Mesothelial cell of epicardium (in vitro differentiated cells): ENCODE measurements around the gene LGALS4. TPM values are rescaled to one million over a fixed set of nuclear protein-coding genes. Genes with fewer than 3 reads are reported as not detected.
"Not testable (repeated sequence)": the region's sequence is repeated elsewhere in the genome, so short reads cannot be mapped to it uniquely, and the experiment has no call there.

Experiments used
- DNase-seq, 2 experiments: peaks; one replicate each; pipeline ENCODE4 v3.0.0; 2021; ENCODE audit warnings: low spot score in 2 of 2; ENCODE audit not compliant: unreplicated experiment in 2 of 2
- H3K27ac Mint-ChIP-seq: 2 replicates; pipeline ENCODE4 v1.8.0; 2021; ENCODE audit warnings: mixed read lengths
- H3K27me3 Mint-ChIP-seq: 2 replicates; pipeline ENCODE4 v1.8.0; 2021; ENCODE audit warnings: low read depth, mixed read lengths
- H3K36me3 Mint-ChIP-seq: 2 replicates; pipeline ENCODE4 v1.8.0; 2021; ENCODE audit warnings: mixed read lengths
- H3K4me1 Mint-ChIP-seq: 2 replicates; pipeline ENCODE4 v1.8.0; 2021; ENCODE audit warnings: mixed read lengths
- H3K4me3 Mint-ChIP-seq: 2 replicates; pipeline ENCODE4 v1.8.0; 2021; ENCODE audit warnings: mild to moderate bottlenecking, moderate library complexity, mixed read lengths
- H3K9me3 Mint-ChIP-seq: 2 replicates; pipeline ENCODE4 v1.8.0; 2021; ENCODE audit warnings: mixed read lengths
- total RNA-seq: library from RNA; stranded (reverse); gene quantifications from 3 replicates; pipeline ENCODE4 v1.2.1, GENCODE V29; 2021
- TF ChIP-seq, protein P1 (sequence below): fragments of 200-600 bp; sonication (generic); IDR thresholded peaks from one replicate; pipeline ENCODE4 v1.5.0; 2021; ENCODE audit warnings: antibody characterized with exemption; ENCODE audit not compliant: unreplicated experiment

Gene LGALS4
- total RNA-seq, 1 donor from 2014 or later, result 1.6 TPM

DNA sequence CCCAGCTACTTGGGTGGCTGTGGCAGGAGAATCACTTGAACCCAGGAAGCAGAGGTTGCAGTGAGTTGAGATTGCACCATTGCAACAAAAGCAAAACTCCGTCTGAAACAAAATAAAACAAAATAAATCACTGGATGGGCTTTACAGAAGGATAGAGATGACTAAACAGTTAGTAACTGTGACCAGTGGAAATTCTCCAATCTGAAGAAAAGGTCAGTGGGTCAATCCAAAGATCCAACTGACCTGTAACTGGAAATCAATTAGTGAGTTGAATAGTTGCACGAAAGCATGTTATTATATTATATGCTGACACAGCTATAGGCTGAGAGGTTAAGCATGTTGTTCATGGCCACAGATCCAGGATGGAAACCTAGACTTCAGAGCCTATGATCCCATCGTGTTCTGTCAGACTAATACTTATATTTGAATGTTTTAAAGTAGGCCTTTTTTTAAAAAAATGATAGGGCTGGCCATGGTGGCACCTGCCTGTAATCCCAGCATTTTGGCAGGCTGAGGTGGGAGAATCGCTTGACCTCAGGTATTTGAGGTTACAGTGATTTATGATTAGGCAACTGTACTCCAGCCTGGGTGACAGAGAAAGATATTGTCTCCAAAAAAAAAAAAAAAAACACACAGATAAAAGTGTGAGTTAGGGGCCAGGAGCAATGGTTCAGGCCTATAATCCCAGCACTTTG is 17.4 kb upstream of the LGALS4 start:
- Mint-ChIP-seq H3K4me3 (peak overlapping the region; percentile 73), H3K4me1 (peaks cover 19% of the 10 kb centered on the region), H3K9me3 (no peaks in the 10 kb centered on the region), H3K36me3 (peaks cover 18% of the 10 kb centered on the region), H3K27ac (peak overlapping the region; percentile 97), H3K27me3 (no peaks in the 10 kb centered on the region)
- TF ChIP-seq, protein P1, sequence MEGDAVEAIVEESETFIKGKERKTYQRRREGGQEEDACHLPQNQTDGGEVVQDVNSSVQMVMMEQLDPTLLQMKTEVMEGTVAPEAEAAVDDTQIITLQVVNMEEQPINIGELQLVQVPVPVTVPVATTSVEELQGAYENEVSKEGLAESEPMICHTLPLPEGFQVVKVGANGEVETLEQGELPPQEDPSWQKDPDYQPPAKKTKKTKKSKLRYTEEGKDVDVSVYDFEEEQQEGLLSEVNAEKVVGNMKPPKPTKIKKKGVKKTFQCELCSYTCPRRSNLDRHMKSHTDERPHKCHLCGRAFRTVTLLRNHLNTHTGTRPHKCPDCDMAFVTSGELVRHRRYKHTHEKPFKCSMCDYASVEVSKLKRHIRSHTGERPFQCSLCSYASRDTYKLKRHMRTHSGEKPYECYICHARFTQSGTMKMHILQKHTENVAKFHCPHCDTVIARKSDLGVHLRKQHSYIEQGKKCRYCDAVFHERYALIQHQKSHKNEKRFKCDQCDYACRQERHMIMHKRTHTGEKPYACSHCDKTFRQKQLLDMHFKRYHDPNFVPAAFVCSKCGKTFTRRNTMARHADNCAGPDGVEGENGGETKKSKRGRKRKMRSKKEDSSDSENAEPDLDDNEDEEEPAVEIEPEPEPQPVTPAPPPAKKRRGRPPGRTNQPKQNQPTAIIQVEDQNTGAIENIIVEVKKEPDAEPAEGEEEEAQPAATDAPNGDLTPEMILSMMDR, result no peak
- no peak for DNase-seq

DNA sequence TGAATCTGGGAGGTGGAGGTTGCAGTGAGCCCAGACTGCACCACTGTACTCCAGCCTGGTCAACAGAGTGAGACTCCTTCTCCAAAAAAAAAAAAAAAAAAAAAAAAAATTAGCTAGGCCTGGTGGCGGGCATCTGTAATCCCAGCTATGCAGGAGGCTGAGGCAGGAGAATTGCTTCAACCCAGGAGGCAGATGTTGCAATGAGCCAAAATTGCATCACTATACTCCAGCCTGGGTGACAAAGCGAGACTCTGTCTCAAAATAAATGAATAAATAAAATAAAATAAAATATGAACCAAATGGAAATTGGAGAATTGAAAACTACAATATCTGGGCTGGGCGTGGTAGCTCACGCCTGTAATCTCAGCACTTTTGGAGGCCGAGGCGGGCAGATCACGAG is 16.5 kb upstream of the LGALS4 start:
- Mint-ChIP-seq H3K4me1 (peaks cover 25% of the 10 kb centered on the region), H3K36me3 (peaks cover 18% of the 10 kb centered on the region)
- not testable (repeated sequence) for H3K27ac Mint-ChIP-seq, DNase-seq, H3K27me3 Mint-ChIP-seq, H3K4me3 Mint-ChIP-seq, H3K9me3 Mint-ChIP-seq

DNA sequence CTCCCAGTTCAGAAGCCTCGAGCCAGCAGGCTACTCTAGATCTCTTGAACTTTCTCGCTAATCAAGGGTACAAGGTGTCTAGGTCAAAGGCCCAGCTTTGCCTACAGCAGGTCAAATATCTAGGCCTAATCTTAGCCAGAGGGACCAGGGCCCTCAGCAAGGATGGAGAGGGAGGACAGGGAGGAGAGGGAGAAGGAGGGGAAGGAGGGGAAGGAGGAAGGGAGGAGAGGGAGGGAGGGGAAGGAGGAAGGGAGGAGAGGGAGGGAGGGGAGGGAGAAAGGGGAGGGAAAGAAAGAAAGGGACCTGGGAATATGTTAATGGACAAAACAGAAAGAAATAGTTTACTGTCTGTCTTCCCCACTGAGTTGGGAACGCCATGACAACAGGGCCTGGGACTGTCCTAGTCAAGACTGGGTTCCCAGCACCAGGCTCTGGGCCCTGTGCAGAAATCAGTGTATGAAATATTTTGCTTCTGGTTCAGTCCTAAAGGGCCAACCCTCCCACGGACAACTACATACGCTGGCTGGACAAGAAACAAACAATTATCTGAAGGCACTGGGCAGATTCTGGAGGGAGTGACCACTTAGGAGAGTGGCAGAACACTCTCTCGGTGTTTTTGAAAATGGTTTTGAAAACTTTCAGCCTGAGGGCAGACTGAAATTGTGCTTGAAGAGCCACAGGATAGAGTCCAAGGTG is 14.3 kb upstream of the LGALS4 start:
- no peak overlapping the region for H3K4me3 Mint-ChIP-seq
- TF ChIP-seq, protein P1, result no peak
- H3K27ac Mint-ChIP-seq, result no peak overlapping the region
- peaks cover 28% of the 10 kb centered on the region for H3K4me1 Mint-ChIP-seq
- DNase-seq, result no peak
- no peaks in the 10 kb centered on the region for H3K9me3 Mint-ChIP-seq
- peaks cover 35% of the 10 kb centered on the region for H3K36me3 Mint-ChIP-seq
- H3K27me3 Mint-ChIP-seq, result no peaks in the 10 kb centered on the region

DNA sequence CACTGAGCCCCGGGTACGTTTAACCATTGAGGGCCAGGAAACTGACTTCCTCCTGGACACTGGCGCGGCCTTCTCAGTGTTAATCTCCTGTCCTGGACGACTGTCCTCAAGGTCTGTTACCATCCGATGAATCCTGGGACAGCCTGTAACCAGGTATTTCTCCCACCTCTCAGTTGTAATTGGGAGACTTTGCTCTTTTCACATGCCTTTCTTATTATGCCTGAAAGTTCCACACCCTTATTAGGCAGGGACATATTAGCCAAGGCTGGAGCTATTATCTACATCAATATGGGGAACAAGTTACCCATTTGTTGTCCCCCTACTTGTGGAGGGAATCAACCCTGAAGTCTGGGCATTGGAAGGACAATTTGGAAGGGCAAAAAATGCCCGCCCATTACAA is 13.2 kb upstream of the LGALS4 start:
- not testable (repeated sequence) for H3K27ac Mint-ChIP-seq, DNase-seq, H3K27me3 Mint-ChIP-seq, H3K9me3 Mint-ChIP-seq, H3K4me3 Mint-ChIP-seq
- Mint-ChIP-seq H3K36me3 (peaks cover 41% of the 10 kb centered on the region), H3K4me1 (peaks cover 22% of the 10 kb centered on the region)

DNA sequence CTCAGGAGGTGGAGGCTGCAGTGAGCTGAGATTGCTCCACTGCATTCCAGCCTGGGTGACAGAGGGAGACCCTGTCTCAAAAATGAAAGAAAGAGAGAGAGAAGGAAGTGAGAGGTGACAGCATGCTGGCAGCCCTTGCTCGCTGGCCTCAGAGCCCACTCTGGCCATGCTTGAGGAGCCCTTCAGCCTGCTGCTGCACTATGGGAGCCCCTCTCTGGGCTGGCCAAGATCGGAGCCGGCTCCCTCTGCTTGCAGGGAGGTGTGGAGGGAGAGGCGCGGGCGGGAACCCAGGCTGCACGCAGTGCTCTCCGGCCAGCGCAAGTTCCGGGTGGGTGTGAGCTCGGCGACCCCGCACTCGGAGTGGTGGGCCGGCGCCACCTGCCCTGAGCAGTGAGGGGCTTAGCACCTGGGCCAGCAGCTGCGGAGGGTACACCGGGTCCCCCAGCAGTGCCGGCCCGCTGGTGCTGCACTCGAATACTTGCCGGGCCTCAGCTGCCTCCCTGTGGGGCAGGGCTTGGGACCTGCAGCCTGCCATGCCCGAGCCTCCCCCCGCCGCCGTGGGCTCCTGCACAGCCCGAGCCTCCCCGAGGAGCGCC is 8.6 kb upstream of the LGALS4 start:
- H3K27ac Mint-ChIP-seq, result not testable (repeated sequence)

DNA sequence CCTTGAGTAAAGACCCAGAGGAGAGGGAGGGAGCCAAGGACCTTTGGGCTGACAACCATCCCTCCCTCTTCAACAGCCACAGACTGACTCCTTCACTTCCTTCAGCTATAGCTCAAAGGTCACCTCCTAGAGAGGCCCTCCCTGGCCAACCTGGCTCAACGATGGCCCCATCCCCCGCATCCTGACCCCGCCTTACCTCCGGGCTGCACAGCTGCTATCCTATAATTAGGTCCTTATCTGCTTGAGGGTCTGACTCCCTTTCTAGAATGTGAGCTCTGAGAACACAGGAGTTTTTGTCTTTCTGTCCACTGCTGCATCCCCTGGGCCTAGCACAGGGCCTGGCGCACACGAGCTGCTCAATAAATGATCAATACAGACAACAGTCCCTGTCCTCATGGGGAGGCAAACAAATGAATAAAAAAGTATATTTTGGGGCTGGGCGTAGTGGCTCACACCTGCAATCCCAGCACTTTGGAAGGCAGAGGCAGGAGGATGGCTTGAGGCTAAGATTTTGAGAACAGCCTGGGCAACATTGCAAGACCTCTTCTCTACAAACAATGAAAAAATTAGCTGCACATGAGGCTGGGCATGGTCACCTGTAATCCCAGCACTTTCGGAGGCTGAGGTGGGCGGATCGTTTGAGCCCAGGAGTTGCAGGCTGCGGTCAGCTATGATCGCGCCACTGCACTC is 6.6 kb upstream of the LGALS4 start:
- no peak for DNase-seq
- Mint-ChIP-seq H3K9me3 (no peaks in the 10 kb centered on the region), H3K36me3 (peaks cover 51% of the 10 kb centered on the region), H3K4me3 (no peak overlapping the region), H3K27ac (peak overlapping the region; percentile 30), H3K4me1 (peaks cover 14% of the 10 kb centered on the region), H3K27me3 (no peaks in the 10 kb centered on the region)
- TF ChIP-seq, protein P1, result no peak

More for the DNA sequence above, 8.6 kb upstream of the LGALS4 start:
- not testable (repeated sequence) for DNase-seq, H3K4me3 Mint-ChIP-seq, H3K27me3 Mint-ChIP-seq, H3K9me3 Mint-ChIP-seq
- Mint-ChIP-seq H3K36me3 (peaks cover 43% of the 10 kb centered on the region), H3K4me1 (peaks cover 20% of the 10 kb centered on the region)

DNA sequence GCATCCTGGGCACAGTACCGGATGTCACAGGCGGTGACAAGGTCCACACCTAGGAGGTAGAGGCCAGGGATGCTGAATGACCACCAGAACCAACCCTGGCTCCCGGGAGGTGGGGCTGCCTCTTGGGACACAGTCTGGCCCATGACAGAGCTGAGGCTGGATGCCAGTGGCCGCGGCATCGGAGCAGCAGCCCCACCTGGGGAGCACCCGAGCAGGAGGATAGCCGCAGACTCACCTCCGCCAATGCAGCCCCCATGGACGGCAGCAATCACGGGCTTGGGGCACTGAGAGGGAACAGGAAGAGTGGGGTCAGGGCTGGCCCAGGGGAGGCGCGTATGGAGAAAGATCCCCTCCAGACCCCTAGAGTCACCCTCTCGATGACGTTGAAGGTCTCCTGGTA is 4.3 kb upstream of the LGALS4 start:
- no peak for DNase-seq
- H3K27ac Mint-ChIP-seq, result no peak overlapping the region
- no peaks in the 10 kb centered on the region for H3K27me3 Mint-ChIP-seq
- peaks cover 35% of the 10 kb centered on the region for H3K36me3 Mint-ChIP-seq
- H3K4me3 Mint-ChIP-seq, result no peak overlapping the region
- peaks cover 6% of the 10 kb centered on the region for H3K4me1 Mint-ChIP-seq
- TF ChIP-seq, protein P1, result no peak
- no peaks in the 10 kb centered on the region for H3K9me3 Mint-ChIP-seq
